Fibroblast of pulmonary artery (primary cell): ENCODE measurements around the gene CYP4A11.
"Not testable (repeated sequence)": the region's sequence is repeated elsewhere in the genome, so short reads cannot be mapped to it uniquely, and the experiment has no call there.

Experiments
- DNase-seq: peaks from one replicate; pipeline ENCODE4 v3.0.0-alpha.2; 2010; ENCODE audit warnings: low read depth
- H3K4me3 ChIP-seq: replicated peaks from 2 replicates; pipeline ENCODE4 v1.5.1; 2011; ENCODE audit warnings: low read depth, mild to moderate bottlenecking, control low read depth, low read length, moderate library complexity
- TF ChIP-seq, protein P1 (sequence below): IDR thresholded peaks from 2 replicates; pipeline ENCODE4 v1.5.1; 2011; ENCODE audit warnings: mild to moderate bottlenecking, control low read depth, low read length, inconsistent platforms; ENCODE audit errors: missing control alignments

Gene CYP4A11

DNA sequence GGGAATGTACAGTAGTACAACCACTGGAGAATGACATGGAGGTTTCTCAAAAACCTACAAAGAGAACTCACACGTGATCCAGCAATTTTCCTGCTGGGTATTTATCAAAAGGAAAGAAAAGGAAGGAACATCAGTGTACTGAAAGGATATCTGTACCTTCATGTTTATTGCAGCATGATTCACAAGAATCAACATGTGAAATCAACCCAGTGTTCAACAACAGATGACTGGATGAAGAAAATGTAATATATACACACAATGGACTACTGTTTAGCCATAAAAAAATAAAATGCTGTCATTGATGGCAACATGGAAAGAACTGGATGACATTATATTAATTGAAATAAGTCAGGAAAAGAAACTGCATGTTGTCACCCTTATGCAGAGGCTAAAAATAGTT is 19.0 kb upstream of the CYP4A11 start:
- no peak overlapping the region for H3K4me3 ChIP-seq
- TF ChIP-seq, protein P1, sequence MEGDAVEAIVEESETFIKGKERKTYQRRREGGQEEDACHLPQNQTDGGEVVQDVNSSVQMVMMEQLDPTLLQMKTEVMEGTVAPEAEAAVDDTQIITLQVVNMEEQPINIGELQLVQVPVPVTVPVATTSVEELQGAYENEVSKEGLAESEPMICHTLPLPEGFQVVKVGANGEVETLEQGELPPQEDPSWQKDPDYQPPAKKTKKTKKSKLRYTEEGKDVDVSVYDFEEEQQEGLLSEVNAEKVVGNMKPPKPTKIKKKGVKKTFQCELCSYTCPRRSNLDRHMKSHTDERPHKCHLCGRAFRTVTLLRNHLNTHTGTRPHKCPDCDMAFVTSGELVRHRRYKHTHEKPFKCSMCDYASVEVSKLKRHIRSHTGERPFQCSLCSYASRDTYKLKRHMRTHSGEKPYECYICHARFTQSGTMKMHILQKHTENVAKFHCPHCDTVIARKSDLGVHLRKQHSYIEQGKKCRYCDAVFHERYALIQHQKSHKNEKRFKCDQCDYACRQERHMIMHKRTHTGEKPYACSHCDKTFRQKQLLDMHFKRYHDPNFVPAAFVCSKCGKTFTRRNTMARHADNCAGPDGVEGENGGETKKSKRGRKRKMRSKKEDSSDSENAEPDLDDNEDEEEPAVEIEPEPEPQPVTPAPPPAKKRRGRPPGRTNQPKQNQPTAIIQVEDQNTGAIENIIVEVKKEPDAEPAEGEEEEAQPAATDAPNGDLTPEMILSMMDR, result no peak
- no peak for DNase-seq

DNA sequence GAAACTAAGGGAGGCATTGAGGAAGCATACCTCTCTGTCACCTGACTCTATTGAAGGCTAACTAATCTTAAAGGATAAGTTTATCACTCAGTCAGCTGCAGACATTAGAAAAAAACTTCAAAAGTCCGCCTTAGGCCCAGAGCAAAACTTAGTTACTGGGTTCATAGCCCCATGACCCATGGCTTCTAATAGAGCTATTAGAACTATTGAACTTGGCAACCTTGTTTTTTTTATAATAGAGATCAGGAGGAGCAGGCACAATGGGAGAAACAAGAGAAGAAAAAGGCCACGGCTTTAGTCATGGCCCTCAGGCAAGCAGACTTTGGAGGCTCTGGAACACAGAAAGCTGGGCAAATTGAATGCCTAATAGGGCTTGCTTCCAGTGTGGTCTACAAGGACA is 13.8 kb upstream of the CYP4A11 start:
- DNase-seq, H3K4me3 ChIP-seq: not testable (repeated sequence)

DNA sequence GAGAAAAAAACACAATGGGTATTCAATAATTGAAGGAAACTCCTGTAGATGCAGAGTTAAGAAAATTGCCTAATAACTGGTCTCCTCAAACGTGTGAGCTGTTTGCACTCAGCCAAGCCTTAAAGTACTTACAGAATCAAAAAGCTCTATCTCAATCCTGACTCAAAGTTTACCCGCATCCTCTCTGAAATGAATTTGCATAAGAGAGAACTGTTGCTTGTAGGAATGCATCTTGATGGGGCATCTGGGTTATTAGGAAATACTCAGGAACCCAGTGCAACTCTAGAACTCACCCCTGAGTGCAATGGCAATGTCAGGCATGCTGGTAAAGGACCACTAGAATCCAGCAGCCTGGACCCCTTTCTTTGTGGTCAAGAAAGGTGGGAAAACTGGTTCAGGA is 12.6 kb upstream of the CYP4A11 start:
- DNase-seq, H3K4me3 ChIP-seq: not testable (repeated sequence)

DNA sequence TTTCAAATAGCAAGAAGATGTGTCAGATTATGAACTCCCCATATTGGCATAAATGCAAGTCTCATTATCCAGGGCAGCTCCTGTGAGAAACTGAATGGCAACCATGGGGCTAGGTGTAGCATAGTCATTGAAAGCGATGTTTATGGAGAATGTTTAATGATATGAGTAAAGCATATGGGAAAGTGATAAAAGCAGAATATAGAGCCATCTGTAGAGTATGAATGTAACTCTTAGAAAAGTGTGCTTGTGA is 8.1 kb upstream of the CYP4A11 start:
- not testable (repeated sequence) for H3K4me3 ChIP-seq, DNase-seq

DNA sequence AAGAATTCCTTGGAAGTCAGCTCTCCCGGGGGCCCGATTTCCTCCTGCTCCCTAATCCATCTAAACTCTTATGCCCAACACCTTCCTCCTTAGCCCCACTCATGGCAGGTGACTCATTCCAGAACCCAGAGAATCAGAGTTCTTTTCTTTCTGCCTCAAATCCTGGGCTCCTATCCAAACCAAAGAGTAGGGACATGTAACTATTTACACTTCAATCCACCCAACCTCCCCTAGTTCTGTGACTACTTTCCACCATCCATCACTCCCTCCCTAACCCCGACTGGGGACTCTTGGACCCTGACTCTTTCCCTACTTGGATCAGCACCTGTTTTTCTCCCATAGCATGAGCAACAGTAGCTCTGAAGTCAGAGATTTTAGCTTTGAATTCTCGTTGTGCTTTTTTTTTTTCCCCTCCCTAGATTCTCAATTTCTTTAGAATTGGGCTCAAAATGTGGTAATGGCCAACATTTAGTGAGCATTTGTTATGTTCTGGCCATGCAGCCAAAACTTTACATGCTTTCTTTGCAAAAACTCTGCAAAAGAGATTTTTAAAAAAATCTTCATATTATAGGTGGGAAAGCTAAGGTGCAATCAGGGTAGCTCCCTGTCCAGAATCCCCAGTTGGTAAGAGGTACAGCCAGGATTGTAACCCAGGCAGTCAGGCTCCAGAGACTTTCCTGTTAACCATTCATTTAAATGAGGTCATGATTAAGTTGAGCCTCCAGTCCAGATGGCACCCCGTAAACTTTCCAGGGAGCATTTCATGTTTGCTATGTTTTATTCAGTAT is 7.5 kb upstream of the CYP4A11 start:
- H3K4me3 ChIP-seq, result no peak overlapping the region
- TF ChIP-seq, protein P1, result no peak

DNA sequence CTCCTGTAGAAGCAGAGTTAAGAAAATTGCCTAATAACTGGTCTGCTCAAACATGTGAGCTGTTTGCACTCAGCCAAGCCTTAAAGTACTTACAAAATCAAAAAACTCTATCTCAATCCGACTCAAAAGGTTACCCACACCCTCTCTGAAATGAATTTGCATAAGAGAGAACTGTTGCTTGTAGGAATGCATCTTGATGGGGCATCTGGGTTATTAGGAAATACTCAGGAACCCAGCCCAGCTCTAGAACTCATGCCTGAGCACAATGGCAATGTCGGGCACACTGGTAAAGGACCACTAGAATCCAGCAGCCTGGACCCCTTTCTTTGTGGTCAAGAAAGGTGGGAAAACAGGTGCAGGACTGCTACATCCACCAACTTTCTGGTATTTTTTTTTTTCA is 6.4 kb upstream of the CYP4A11 start:
- not testable (repeated sequence) for H3K4me3 ChIP-seq, DNase-seq

More for the DNA sequence above, 7.5 kb upstream of the CYP4A11 start:
- DNase-seq, result no peak

DNA sequence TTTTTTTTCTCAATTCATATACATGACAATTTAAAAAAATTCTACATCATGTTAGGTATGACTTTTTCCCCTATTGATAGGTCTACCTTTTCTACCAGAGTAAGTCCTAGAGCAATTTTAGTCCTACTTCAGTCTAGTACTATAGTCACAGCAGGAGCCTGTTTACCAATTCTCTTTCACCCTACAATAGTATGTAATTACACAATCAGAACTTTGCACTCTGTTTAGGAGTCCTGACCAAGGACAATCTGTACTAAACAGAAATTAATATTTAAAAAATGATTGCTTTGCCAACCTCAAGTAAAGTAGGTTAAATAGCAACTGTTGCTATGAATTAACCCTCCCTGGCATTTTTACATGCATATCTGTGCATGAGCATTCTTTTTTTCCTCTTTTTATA is 810 bp upstream of the CYP4A11 start:
- no peak overlapping the region for H3K4me3 ChIP-seq
- no peak for DNase-seq
- TF ChIP-seq, protein P1, result no peak

DNA sequence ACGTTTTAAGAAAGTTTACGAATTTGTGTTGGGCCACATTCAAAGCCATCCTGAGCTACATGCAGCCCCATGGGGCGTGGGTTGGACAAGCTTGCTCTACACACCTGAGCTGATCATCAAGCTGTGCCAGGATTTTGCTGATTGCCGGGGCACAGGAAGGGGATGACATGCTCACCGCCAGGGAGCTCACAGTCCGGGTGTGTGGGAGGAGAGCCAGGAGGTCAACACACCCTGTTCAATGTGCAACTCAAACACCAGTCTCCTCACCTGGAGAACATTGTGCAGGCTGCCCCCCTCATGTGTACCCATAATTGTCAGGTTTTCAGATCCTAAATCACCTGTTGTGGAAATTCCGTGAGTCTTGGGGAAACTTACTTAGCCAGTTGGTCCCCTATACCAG is 969 bp downstream of the CYP4A11 start:
- DNase-seq, result no peak
- no peak overlapping the region for H3K4me3 ChIP-seq
- TF ChIP-seq, protein P1, result no peak

DNA sequence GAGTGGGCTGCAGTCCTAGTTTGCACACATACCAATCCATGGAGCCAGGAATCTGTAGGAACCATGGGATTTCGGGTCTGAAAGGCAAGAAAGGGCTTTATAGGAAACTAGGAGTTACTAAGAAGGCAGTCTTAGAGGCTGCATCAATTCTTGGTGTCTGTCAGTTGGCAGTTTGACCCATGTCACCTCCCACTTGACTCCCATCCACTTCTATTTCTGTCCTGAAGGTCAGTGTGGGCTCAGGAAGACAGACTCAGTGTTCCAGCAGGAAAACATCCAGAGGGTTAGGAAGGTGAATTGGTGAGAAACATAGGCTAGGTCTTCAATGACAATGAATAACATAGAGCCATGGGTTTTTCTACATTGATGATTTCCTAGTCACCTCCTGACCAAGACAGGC is 4.0 kb downstream of the CYP4A11 start:
- DNase-seq, result no peak
- H3K4me3 ChIP-seq, result no peak overlapping the region
- TF ChIP-seq, protein P1, result no peak
